Astrocyte (in vitro differentiated cells and primary cell): ENCODE data around the gene SHTN1. TPM values are rescaled to one million over a fixed set of nuclear protein-coding genes. Genes with fewer than 3 reads are reported as not detected.

Source experiments
- DNase-seq: peaks from one replicate; pipeline ENCODE4 v3.0.0-alpha.2; 2010; ENCODE audit warnings: low read depth
- FAIRE-seq: peaks from 2 replicates; lab custom pipeline; 2011; peaks lifted over from hg19 to GRCh38; lab: Jason Lieb, UNC
- H2AFZ ChIP-seq: 2 replicates; pipeline ENCODE4 v1.6.0; 2012; ENCODE audit warnings: low read depth, low read length, inconsistent platforms
- H3K27ac ChIP-seq: 2 replicates; pipeline ENCODE4 v1.5.1; 2011; ENCODE audit warnings: low read depth, low read length, inconsistent platforms
- H3K27me3 ChIP-seq: 2 replicates; pipeline ENCODE4 v1.6.0; 2011; ENCODE audit warnings: low read length, inconsistent platforms; ENCODE audit not compliant: insufficient read depth
- H3K36me3 ChIP-seq: 2 replicates; pipeline ENCODE4 v1.5.1; 2011; ENCODE audit warnings: low read length, inconsistent platforms; ENCODE audit not compliant: insufficient read depth
- H3K4me1 ChIP-seq: 2 replicates; pipeline ENCODE4 v1.5.1; 2011; ENCODE audit warnings: low read length, inconsistent platforms; ENCODE audit not compliant: insufficient read depth
- H3K4me2 ChIP-seq: 2 replicates; pipeline ENCODE4 v1.6.0; 2012; ENCODE audit warnings: low read length, inconsistent platforms
- H3K4me3 ChIP-seq: 2 replicates; pipeline ENCODE4 v1.5.1; 2011; ENCODE audit warnings: low read depth, mild to moderate bottlenecking, low read length, inconsistent platforms; ENCODE audit not compliant: insufficient read depth
- H3K79me2 ChIP-seq: 2 replicates; pipeline ENCODE4 v1.6.0; 2012; ENCODE audit warnings: mild to moderate bottlenecking, low read length, inconsistent platforms; ENCODE audit not compliant: insufficient read depth
- H3K9ac ChIP-seq: 2 replicates; pipeline ENCODE4 v1.6.0; 2012; ENCODE audit warnings: mild to moderate bottlenecking, low read length, inconsistent platforms
- H3K9me3 ChIP-seq: 2 replicates; pipeline ENCODE4 v1.5.1; 2012; ENCODE audit warnings: low read depth, mild to moderate bottlenecking, low read length, inconsistent platforms; ENCODE audit not compliant: insufficient read depth
- H4K20me1 ChIP-seq: 2 replicates; pipeline ENCODE4 v1.6.0; 2012; ENCODE audit warnings: low read length, inconsistent platforms; ENCODE audit not compliant: insufficient read depth
- H3K27ac Mint-ChIP-seq: one replicate; pipeline ENCODE4 v1.8.0; 2021; ENCODE audit warnings: mild to moderate bottlenecking, mixed read lengths; ENCODE audit not compliant: unreplicated experiment
- H3K27me3 Mint-ChIP-seq: one replicate; pipeline ENCODE4 v1.8.0; 2021; ENCODE audit warnings: low read depth, mixed read lengths; ENCODE audit not compliant: unreplicated experiment
- H3K36me3 Mint-ChIP-seq: one replicate; pipeline ENCODE4 v1.8.0; 2021; ENCODE audit warnings: low read depth, mixed read lengths; ENCODE audit not compliant: unreplicated experiment
- H3K4me1 Mint-ChIP-seq: one replicate; pipeline ENCODE4 v1.8.0; 2021; ENCODE audit warnings: low read depth, mixed read lengths; ENCODE audit not compliant: unreplicated experiment
- H3K4me3 Mint-ChIP-seq: one replicate; pipeline ENCODE4 v1.8.0; 2021; ENCODE audit warnings: mild to moderate bottlenecking, moderate library complexity, mixed read lengths; ENCODE audit not compliant: unreplicated experiment
- H3K9me3 Mint-ChIP-seq: one replicate; pipeline ENCODE4 v1.8.0; 2021; ENCODE audit warnings: mild to moderate bottlenecking, mixed read lengths; ENCODE audit not compliant: unreplicated experiment
- CTCF ChIP-seq: IDR thresholded peaks from 2 replicates; pipeline ENCODE4 v1.5.1; 2011; ENCODE audit warnings: low read depth, mild to moderate bottlenecking, inconsistent platforms, low read length, moderate library complexity; ENCODE audit not compliant: insufficient read depth
- EZH2 ChIP-seq: IDR thresholded peaks from 2 replicates; pipeline ENCODE4 v1.6.1; 2012; ENCODE audit warnings: mild to moderate bottlenecking, low read length, inconsistent platforms; ENCODE audit not compliant: insufficient read depth
- total RNA-seq: library from RNA; stranded (reverse); gene quantifications from 2 replicates; pipeline ENCODE4 v1.2.1, GENCODE V29; 2021

SHTN1 gene
- total RNA-seq, 1 donor from 2014 or later: 32.7 TPM

- no peaks in the 10 kb centered on the region for H3K9me3 Mint-ChIP-seq
- no peaks in the 10 kb centered on the region for H3K9me3 ChIP-seq
- H3K36me3 ChIP-seq: peaks cover 2% of the 10 kb centered on the region
- no peaks in the 10 kb centered on the region for H3K27me3 ChIP-seq
- no peak for DNase-seq
- H3K4me3 ChIP-seq: no peak overlapping the region
- no peaks in the 10 kb centered on the region for H3K4me1 Mint-ChIP-seq
- no peak overlapping the region for H2AFZ ChIP-seq
- H3K36me3 Mint-ChIP-seq: peaks cover 8% of the 10 kb centered on the region
- no peak overlapping the region for H3K27ac ChIP-seq
- H3K79me2 ChIP-seq: no peaks in the 10 kb centered on the region
- H3K4me3 Mint-ChIP-seq: no peak overlapping the region
- H4K20me1 ChIP-seq: no peaks in the 10 kb centered on the region
- H3K9ac ChIP-seq: no peak overlapping the region
- no peaks in the 10 kb centered on the region for H3K27me3 Mint-ChIP-seq
- TF ChIP-seq EZH2 (no peak), CTCF (no peak)
- no peak overlapping the region for H3K27ac Mint-ChIP-seq
- FAIRE-seq: no peak
- H3K4me1 ChIP-seq: no peaks in the 10 kb centered on the region
- no peak overlapping the region for H3K4me2 ChIP-seq
These were observed 99.2 kb downstream of the SHTN1 start for GRCh38 chr10:116905845-116906210.

- no peak overlapping the region for H3K4me3 Mint-ChIP-seq
- Histone ChIP-seq H3K4me3 (no peak overlapping the region), H3K36me3 (peaks cover 2% of the 10 kb centered on the region), H2AFZ (no peak overlapping the region), H3K9me3 (no peaks in the 10 kb centered on the region), H4K20me1 (no peaks in the 10 kb centered on the region), H3K4me1 (no peaks in the 10 kb centered on the region), H3K4me2 (no peak overlapping the region), H3K27ac (no peak overlapping the region), H3K27me3 (no peaks in the 10 kb centered on the region), H3K79me2 (no peaks in the 10 kb centered on the region), H3K9ac (no peak overlapping the region)
- H3K27ac Mint-ChIP-seq: no peak overlapping the region
- no peak for TF ChIP-seq EZH2
- no peak for TF ChIP-seq CTCF
- peaks cover 2% of the 10 kb centered on the region for H3K4me1 Mint-ChIP-seq
- no peaks in the 10 kb centered on the region for H3K27me3 Mint-ChIP-seq
- H3K9me3 Mint-ChIP-seq: no peaks in the 10 kb centered on the region
- DNase-seq (peak; percentile 16), FAIRE-seq (no peak)
- peaks cover 7% of the 10 kb centered on the region for H3K36me3 Mint-ChIP-seq
These were observed 105.4 kb downstream of the SHTN1 start for GRCh38 chr10:116899626-116900025.

- Histone ChIP-seq H3K4me3 (no peak overlapping the region), H2AFZ (no peak overlapping the region), H3K9me3 (no peaks in the 10 kb centered on the region), H4K20me1 (no peaks in the 10 kb centered on the region), H3K4me2 (no peak overlapping the region), H3K9ac (no peak overlapping the region), H3K79me2 (no peaks in the 10 kb centered on the region), H3K4me1 (peaks cover 24% of the 10 kb centered on the region), H3K27me3 (no peaks in the 10 kb centered on the region), H3K36me3 (no peaks in the 10 kb centered on the region), H3K27ac (no peak overlapping the region)
- H3K27ac Mint-ChIP-seq: no peak overlapping the region
- no peak for DNase-seq
- H3K4me3 Mint-ChIP-seq: no peak overlapping the region
- FAIRE-seq: no peak
- H3K4me1 Mint-ChIP-seq: peaks cover 21% of the 10 kb centered on the region
- H3K36me3 Mint-ChIP-seq: peaks cover 2% of the 10 kb centered on the region
- TF ChIP-seq EZH2 (no peak), CTCF (no peak)
- no peaks in the 10 kb centered on the region for H3K9me3 Mint-ChIP-seq
- no peaks in the 10 kb centered on the region for H3K27me3 Mint-ChIP-seq
These were observed 111.3 kb downstream of the SHTN1 start for GRCh38 chr10:116893686-116894037.
